SKM-1 (cell line): ENCODE measurements around the gene PTPRJ.
A peak's percentile ranks its signal among the peaks of the same experiment; 100 is the strongest.

ENCODE experiments used
- DNase-seq: peaks from one replicate; lab custom pipeline; 2025; ENCODE audit not compliant: unreplicated experiment; lab: John Stamatoyannopoulos, UW

Gene PTPRJ

DNA sequence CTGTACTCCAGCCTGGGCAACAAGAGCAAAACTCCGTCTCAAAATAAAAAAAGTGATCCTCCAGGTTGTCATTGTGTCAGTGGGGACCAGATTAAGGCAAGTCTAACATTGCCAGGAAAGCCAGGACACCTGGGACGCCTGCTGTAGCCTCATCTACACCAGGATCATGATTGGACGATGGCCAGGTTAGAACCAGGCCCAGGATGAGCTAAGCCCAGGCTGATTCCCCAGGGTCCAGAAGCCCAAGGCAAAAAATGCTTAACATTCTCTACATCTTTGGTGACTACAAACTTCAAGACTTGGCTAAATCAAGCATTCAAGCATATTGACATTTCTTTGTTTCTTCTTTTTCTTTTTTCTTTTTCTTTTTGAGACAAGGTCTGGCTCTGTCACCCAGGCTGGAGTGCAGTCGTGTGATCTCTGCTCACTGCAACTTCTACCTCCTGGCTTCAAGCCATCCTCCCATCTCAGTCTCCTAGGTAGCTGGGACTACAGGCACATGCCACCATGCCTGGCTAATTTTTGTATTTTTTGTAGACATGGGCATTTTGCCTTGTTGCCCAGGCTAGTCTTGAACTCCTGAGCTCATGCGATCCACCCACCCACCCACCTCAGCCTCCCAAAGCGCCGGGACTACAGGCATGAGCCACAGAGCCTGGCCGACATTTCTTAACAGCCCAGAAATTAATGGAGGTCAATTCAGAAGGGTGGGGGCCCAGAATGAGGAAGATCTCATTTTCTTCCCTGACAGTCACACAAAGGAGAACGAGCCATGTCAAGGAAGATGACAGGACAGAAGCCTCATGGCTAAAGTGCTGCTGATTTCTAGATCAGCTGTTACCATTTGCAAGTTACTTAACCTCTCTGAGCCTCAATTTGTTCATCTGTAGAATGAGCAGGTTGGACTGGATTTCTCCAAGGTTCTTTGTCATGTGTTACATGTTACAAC is 12.5 kb upstream of the PTPRJ start:
- no peak for DNase-seq

DNA sequence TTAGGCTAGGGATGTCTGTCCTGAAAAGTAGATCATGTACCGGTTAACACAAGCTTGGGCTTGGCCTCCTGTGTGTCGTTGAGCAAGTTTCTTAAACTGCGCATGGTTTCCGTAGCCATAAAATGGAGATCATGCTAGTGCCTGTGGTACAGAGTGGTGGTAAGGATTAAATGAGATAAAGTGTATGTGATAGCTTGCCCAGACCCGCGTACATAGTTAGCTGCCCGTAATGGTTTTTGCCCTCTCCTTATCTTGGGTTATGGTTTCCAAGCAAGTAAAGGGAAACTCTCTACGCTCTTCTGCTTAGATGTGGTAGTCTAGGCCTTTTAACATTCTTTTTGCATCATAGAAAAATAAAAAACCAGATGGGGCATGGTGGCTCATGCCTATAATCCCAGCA is 11.0 kb upstream of the PTPRJ start:
- DNase-seq, result no peak

DNA sequence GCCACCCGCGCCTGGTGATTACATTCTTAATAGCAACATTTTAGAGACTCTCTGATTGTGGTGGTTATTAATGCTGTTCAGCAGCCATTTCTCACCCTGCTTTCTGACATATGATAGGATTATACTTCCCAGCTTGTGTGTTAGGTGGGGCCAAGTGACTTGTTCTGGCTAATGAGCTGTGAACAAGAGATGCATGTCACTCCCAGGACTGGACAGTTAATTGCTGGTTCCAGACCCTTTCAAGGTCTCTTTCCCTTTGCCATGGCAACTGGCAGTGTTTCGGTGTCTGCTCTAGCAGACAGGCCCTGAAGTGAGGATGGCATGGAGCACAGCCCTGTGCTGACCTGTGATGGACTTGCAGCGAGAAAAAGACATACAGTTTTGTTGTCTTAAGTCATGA is 8.9 kb upstream of the PTPRJ start:
- no peak for DNase-seq

DNA sequence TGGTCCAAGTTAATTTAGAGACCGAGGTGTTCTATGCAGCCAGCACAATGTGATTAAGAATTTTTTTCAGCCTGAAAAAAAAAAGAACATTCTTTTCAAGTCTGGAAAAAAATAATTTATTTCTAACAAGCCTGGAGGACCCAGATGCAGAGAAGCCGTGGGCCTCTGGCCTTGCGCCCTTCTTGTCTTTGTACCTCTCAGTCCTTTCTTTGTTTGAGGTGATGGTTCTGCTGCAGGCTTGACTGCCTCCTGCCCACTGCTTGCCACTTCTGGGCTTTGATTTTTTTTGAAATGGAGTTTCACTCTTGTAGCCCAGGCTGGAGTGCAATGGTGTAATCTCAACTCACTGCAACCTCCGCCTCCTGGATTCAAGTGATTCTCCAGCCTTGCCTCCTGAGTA is 7.2 kb upstream of the PTPRJ start:
- no peak for DNase-seq

DNA sequence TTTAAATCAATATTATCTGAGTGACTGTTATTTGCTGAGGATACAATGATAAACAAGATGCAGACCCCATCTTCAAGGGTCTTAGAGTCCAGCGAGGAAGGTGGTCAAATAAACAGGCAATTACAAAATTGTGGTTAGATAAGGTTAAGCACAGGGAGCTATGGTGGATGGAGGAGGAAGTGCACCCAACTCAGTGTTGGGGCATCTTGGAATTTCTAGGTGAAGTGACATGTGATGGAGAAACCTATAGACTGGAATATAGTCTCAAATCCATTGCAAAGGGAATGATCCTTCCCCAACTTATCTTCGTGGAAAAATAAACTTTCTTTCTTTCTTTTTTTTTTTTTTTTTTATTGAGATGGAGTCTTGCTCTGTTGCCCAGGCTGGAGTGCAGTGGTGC is 3.4 kb upstream of the PTPRJ start:
- no peak for DNase-seq

DNA sequence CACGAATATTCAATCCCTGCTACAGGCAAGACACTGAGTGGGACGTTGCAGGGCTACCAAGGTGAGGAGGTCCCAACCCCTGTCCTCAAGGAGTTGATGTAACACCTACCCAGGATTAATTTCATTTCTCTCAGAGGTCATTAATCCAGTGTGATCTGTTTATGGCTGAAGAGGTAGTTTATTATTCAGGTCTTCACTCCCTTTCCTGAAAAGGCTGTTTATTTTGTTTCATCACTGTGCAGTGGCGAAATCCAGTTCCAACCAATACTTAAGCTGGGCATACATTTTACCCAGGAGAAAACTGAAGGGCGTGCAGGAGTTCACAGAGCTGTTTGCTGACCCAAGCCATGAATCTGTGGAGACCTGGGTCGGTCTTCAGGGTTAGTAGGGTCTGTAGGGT is 2.7 kb upstream of the PTPRJ start:
- no peak for DNase-seq

DNA sequence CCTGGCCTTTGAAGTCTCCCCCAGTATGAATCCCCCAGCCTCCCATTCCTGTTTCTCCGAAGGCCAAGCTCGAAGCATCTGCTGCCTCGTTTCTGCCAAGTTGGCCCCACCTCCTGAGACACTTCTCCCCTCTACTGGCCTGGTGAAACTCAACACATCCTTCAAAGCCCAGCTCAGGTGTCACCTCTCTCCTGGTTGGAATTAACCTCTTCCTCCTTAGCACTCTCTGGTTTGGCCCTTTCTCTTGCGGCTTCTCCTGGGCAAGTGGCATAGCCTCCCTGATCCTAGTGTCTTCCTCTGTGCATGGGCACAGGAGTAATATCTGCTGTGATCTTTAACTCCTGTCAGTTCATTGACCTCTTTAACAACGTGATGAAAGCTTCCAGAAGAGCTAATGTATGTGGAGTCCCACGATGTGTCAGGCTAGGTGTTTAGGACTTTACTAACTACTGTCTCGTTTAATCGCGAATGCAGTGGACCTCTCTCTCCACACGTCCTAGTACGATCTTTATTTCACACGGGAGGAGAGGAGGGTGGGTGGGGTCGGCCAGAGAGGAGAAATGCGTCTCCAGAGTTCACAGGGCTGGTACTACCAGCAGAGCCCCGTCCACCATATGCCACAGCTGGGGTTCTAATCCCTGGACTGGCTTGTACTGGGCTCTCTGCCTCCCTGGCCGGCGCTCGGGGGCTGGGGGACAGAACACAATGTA is 826 bp upstream of the PTPRJ start:
- DNase-seq, result no peak

DNA sequence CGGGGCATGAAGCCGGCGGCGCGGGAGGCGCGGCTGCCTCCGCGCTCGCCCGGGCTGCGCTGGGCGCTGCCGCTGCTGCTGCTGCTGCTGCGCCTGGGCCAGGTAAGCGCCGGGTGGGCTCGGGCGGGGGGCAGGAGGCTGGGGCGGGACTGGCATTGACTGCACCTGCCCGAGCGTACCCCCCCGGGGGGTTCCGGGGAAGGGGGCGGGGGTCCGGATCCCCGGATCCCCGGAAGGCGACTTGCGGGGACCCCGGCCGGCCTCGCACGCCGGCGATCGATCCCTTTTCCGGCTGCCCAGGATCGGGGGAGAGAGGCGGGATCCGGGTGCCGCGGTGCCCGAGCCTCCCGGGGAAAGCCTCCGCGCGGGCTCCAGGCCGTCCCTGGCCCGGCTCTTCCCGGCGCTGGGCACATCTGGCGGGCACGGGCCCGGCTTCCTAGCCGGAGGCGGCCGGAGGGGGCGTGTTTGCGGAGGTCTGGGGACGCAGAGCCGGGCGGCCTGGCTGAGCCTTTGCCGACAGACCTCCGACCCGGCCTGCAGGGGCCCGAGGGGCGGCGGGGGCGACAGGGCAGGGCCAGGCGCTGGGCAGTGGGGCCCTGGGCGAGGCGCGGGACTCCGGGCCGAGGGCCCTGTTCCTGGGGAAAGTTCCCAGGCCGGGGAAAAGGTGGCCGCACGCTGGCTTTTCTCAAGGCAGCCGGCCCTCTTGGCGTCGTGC is 705 bp downstream of the PTPRJ start:
- no peak for DNase-seq

DNA sequence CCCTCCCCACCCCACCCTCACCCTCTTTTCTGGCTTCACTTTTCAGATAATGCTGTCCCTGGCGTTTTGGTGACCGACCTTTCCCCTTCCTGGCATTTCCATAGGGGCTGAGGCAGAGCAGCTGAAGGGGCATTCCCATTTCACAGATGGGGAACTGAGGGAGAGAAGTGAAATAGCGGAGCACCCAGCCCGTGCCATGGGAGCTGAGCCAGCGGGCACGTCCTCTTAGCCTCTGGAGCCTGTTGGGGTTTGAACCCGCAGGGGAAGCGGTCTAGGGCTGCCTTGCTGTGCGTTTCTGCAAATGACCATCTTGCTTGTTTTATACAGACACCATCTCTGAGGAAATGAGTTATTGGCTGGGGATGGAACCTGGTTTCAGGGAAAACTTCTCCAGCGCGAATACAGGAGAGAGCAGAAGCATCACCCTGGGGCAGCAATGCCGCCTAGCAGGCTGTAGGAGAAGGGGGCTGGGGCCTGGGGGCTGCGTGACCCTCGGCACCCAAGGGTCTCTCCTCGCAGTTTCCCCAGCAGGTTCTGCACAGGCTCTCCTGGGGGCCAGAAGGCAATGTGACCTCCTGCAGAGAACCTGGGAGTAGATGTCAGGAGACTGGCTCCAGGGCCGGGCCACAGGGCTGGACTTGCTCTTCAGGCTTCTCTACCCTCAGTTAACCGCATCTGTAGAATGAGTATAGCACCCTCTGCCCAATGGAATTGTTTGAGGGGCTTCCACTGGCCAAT is 1.5 kb downstream of the PTPRJ start:
- no peak for DNase-seq

DNA sequence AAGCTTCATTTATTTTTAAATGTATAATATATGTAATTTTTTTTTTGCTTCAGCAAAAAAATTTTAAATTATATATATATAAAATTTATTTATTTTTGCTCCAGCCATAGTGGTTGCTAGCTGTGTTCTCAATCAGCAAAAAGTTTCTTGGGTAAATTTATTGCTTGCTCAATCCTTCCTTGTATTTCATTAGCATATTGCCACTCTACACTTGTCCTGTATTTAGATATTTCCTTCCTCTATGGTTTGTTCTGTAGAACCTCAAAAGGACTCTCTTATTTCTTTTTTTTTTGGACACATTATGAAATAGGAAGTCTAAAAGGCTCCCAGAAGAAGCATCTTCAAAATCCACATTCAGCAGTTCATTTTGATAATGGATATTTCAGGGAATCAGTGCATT is 2.3 kb downstream of the PTPRJ start:
- peak; percentile 57 for DNase-seq

DNA sequence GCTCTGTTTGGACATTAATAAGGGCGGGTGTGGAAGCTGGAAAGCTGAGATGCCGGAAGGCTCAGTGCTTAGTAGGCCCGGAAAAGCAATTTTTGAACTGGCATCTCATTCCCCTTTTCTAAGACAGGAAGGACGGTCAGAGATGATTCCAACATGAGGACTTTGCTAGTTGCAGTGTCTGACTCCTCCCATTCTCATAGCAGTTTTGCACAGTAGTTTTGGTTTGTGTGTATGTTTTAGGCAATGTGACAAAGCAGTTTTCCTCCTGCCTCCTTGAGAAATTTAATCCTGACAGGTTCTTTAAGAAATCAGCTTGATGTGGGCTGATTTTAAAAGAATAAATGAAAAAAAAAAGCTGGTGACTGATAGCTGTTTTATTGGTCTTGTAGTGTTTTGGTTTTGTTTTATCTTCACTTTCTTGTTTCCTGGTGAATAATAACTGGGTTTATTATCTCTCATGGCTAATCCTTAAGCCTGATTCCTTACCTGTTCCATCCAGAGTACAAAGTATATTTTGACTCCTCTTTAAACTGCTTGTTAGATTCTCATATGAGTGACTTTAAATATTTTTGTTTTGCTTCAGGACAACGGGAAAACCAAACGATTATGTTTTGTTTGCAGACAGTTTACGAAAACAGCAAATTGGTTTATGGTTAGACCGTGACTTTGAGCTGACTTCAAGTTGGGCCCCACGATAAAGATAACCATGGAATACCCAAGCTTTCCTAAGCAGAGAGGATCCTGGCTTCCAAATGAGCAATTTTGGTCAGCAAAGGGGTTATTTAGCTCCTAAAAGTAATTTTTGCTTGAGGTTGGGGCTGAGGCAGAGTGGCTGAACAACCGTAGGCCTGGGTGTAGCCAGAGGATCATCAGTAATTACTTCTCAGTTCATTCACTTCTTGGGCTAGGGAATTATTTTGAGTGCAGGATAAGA is 3.4 kb downstream of the PTPRJ start:
- no peak for DNase-seq

DNA sequence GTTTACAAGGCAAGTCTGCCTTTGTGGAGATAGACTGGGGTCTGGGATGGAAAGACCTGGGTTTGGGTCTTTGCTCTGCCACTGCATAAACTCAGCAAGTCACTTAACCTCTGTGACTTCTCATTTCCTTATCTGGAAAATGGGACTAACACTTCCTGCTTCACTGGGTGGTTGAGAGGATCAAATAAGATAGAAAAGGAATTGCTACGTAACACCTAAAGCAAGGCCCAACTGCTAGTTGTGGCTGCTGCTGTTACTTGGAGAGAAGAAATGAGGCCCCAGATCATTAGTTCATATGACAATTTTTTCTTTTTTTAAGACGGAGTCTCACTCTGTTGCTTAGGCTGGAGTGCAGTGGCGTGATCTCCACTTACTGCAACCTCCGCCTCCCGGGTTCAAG is 5.9 kb downstream of the PTPRJ start:
- DNase-seq, result no peak

DNA sequence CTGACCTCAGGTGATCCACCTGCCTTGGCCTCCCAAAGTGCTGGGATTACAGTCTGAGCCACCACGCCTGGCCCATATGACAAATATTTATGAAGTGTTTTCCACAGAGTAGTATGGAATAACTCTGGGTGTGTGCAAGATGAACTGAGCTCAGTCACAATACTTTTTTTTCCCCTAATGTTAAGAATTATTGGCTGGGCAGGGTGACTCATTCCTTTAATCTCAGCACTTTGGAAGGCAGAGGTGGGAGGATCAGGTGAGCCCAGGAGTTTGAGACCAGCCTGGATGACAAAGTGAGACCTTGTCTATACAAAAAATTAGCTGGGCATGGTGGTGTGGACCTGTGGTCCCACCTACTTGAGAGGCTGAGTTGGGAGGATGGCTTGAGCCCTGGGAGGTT is 6.4 kb downstream of the PTPRJ start:
- no peak for DNase-seq

DNA sequence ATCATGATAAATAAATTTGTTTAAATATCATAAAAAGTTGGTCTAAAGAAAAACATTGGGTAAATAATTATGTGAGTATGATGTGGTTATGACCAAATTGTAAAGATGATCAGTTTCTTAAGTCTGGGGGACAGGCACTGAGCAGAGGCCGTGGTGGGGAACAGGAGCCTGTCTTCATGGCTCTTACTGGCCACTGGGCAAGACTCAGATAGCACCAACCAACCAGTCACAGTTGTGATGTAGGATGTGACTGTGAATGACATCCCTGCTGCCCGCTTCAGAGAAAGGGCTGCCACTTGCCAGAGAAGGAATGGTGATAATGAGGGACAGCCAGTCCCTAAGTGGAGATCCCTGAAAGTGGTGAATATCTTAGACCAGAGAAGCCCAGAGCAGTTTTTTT is 7.0 kb downstream of the PTPRJ start:
- no peak for DNase-seq

DNA sequence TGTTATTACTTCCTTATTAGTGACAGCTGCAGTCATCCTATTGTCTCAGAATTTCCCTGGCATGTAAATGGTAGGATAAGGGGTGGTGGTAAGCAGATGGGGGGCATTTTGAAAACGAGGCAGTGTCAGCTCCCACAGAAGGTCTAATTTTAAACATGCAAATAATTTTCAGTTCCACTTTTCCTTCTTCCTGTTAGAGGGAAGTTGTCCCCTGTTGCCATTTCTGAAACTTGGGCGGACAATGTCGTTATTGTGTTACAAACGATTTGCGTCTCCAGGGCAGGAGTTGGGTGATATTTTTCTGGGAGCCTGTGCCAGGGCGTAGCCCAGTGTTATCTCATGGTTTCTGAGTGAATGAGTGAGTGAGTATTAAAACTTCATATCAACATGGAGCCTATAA is 7.4 kb downstream of the PTPRJ start:
- no peak for DNase-seq

DNA sequence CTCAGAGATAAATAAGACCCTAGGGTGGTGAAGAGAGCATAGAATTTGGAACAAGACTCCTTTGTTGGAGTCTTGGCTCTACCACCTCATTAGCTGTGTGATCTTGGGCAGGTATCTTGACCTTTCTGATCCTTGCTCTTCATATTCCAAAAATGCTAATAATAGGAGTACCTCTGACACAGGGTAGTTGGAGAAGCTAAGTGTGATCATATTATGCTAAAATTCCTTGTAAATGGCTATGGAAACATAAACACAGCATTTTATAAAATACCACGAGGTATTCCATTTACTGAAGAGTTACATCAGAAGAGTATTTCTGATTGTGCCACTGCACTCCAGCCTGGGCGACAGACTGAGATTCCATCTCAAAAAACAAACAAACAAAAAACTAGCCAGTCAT is 9.4 kb downstream of the PTPRJ start:
- no peak for DNase-seq

DNA sequence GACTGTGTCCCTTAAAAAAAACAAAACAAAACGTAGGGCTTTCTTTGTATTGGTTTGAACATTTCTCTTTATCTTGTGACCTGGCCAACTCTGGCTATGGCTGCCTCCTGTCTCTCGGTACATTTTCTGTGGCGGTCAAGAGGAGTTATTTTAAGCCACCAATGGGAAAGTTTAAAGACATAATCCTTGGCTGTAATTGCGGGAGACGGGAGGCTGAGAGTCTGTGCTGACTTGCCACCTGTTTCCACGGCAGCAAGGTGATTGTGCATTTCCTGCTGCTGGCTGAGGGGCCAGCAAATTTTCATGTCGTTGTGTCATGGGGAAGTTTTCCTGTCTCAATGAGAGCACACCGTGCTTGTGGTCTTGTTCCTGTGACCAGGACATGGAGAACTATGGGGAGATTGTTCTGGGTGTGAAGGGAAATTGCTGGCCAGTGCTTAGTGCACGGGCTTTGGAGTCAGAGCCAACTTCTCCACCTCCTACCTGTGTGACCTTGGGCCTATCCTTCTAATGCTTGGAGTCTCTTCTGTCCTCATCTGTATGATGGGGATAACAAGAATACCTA is 11.0 kb downstream of the PTPRJ start:
- no peak for DNase-seq

DNA sequence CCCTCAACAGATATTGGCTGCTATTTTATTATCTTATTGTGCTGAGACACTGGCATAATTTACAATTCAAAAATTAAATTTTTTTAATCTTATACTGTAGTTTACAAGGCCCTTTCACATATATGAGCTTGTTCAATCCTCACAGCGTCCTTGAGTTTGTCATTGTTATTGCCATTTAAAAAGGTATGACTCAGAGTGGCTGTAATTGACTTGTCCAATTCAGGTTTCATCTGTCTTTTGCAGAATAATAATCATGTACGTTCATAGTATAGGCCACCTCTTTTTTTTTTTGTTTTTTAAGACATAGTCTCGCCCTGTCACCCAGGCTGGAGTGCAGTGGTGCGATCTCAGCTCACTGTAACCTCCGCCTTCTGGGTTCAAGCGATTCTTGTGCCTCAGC is 11.5 kb downstream of the PTPRJ start:
- no peak for DNase-seq

DNA sequence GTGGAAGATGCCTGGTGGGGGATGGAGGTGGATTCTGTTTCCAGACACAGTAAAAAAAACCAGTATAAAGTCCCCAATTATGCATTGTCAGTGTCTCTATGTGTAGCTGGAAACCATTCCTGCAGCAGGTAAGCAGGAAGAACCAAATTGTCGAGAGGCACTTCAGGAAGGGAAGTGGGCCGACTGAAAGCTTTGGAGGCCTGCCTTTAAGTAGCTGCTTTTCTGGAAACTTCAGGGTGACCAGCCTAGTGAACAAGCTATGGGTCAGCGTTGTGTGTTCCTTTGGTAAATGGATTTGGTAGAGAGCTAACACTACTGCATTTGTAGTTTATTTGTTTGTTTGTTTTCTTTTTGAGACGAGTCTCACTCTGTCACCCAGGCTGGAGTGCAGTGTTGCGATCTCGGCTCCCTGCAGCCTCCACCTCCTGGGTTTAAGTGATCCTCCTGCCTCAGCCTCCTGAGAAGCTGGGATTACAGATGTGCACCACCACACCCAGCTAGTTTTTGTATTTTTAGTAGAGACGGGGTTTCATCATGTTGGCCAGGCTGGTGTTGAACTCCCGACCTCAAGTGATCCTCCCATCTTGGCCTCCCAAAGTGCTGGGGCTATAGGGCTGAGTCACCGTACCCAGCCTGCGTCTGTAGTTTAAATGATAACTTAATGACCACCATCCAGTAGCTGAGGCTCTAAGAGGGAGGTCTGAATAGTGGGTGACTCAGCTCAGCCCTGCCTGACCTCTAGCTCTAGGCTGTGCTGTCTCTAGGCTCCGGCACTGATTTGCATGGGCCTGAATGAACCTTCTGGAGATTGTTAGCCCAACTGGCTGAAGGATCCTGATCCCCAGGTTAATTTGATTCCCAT is 12.8 kb downstream of the PTPRJ start:
- DNase-seq, result no peak
